ENCODE results near the gene NR4A3.

Gene NR4A3

DNA sequence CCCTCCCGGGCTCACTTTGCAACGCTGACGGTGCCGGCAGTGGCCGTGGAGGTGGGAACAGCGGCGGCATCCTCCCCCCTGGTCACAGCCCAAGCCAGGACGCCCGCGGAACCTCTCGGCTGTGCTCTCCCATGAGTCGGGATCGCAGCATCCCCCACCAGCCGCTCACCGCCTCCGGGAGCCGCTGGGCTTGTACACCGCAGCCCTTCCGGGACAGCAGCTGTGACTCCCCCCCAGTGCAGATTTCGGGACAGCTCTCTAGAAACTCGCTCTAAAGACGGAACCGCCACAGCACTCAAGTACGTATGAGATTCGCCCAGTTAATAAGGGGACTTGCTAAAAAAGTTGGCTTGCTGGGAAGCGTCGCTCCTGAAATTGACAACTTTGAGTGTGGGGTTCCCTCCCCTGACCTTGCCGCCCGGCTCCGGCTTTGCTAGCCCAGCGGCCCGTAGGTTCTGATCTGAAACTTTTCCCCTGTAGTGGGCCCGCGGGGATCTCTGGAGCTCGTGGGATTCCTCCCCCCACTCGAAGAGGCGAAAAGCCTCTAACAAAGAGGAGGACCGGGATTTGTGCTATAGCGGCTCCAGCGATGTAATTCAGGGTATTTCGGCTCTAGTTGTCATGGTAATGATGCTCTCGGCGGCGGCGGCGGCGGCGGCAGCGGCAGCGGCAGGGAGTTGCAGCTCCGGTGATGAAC, 572 bp downstream of the NR4A3 start:
- TF ChIP-seq ZBTB7A (IDR thresholded peaks at IDR 0.05; ENCODE audit: low read depth): no peak
- no peak for TF ChIP-seq TAF1 (IDR thresholded peaks at IDR 0.05; ENCODE audit: low read depth)
- no peak for TF ChIP-seq RAD21 (IDR thresholded peaks at IDR 0.05; ENCODE audit: low read depth)
- no peak for TF ChIP-seq TEAD4 (IDR thresholded peaks at IDR 0.05)
- TF ChIP-seq EP300 (IDR thresholded peaks at IDR 0.05; ENCODE audit: borderline replicate concordance): no peak
- no peak for TF ChIP-seq NFIC (IDR thresholded peaks at IDR 0.05)
- no peak for TF ChIP-seq FOXM1 (IDR thresholded peaks at IDR 0.05; ENCODE audit: borderline replicate concordance, low read depth)
- TF ChIP-seq, protein P1, sequence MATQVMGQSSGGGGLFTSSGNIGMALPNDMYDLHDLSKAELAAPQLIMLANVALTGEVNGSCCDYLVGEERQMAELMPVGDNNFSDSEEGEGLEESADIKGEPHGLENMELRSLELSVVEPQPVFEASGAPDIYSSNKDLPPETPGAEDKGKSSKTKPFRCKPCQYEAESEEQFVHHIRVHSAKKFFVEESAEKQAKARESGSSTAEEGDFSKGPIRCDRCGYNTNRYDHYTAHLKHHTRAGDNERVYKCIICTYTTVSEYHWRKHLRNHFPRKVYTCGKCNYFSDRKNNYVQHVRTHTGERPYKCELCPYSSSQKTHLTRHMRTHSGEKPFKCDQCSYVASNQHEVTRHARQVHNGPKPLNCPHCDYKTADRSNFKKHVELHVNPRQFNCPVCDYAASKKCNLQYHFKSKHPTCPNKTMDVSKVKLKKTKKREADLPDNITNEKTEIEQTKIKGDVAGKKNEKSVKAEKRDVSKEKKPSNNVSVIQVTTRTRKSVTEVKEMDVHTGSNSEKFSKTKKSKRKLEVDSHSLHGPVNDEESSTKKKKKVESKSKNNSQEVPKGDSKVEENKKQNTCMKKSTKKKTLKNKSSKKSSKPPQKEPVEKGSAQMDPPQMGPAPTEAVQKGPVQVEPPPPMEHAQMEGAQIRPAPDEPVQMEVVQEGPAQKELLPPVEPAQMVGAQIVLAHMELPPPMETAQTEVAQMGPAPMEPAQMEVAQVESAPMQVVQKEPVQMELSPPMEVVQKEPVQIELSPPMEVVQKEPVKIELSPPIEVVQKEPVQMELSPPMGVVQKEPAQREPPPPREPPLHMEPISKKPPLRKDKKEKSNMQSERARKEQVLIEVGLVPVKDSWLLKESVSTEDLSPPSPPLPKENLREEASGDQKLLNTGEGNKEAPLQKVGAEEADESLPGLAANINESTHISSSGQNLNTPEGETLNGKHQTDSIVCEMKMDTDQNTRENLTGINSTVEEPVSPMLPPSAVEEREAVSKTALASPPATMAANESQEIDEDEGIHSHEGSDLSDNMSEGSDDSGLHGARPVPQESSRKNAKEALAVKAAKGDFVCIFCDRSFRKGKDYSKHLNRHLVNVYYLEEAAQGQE (IDR thresholded peaks at IDR 0.05; ENCODE audit: low read depth): no peak
- TF ChIP-seq, protein P2, sequence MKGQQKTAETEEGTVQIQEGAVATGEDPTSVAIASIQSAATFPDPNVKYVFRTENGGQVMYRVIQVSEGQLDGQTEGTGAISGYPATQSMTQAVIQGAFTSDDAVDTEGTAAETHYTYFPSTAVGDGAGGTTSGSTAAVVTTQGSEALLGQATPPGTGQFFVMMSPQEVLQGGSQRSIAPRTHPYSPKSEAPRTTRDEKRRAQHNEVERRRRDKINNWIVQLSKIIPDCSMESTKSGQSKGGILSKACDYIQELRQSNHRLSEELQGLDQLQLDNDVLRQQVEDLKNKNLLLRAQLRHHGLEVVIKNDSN (IDR thresholded peaks at IDR 0.05): no peak
- TF ChIP-seq, protein P3, sequence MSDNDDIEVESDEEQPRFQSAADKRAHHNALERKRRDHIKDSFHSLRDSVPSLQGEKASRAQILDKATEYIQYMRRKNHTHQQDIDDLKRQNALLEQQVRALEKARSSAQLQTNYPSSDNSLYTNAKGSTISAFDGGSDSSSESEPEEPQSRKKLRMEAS (IDR thresholded peaks at IDR 0.05): no peak
- no peak for TF ChIP-seq CREB1 (IDR thresholded peaks at IDR 0.05; ENCODE audit: low read depth)
- TF ChIP-seq EGR1 (IDR thresholded peaks at IDR 0.05): no peak
- no peak for TF ChIP-seq CEBPB (IDR thresholded peaks at IDR 0.05)

GRCh38 chr9:99822806-99823591, 1.3 kb downstream of the NR4A3 start:
- TF ChIP-seq, protein P3 (IDR thresholded peaks at IDR 0.05): peak; percentile 62
- TF ChIP-seq TEAD4 (IDR thresholded peaks at IDR 0.05): peak; percentile 50; the same call in 1 of the 2 replicates
- no peak for TF ChIP-seq CEBPB (IDR thresholded peaks at IDR 0.05)
- TF ChIP-seq TAF1 (IDR thresholded peaks at IDR 0.05; ENCODE audit: low read depth): no peak
- TF ChIP-seq, protein P1 (IDR thresholded peaks at IDR 0.05; ENCODE audit: low read depth): no peak
- peak; percentile 19; the same call in 1 of the 2 replicates for TF ChIP-seq CREB1 (IDR thresholded peaks at IDR 0.05; ENCODE audit: low read depth)
- 0 out of 2 replicates have a peak, but pooled peaks have one; percentile 13 for TF ChIP-seq ZBTB7A (IDR thresholded peaks at IDR 0.05; ENCODE audit: low read depth)
- 0 out of 2 replicates have a peak, but pooled peaks have one; percentile 17 for TF ChIP-seq YY1 (IDR thresholded peaks at IDR 0.05; ENCODE audit: low read depth)

GRCh38 chr9:99823681-99824377, 2.1 kb downstream of the NR4A3 start:
- peak; percentile 79 for TF ChIP-seq EGR1 (IDR thresholded peaks at IDR 0.05)
- no peak for TF ChIP-seq ZBTB7A (IDR thresholded peaks at IDR 0.05; ENCODE audit: low read depth)
- TF ChIP-seq, protein P2 (IDR thresholded peaks at IDR 0.05): no peak

DNA sequence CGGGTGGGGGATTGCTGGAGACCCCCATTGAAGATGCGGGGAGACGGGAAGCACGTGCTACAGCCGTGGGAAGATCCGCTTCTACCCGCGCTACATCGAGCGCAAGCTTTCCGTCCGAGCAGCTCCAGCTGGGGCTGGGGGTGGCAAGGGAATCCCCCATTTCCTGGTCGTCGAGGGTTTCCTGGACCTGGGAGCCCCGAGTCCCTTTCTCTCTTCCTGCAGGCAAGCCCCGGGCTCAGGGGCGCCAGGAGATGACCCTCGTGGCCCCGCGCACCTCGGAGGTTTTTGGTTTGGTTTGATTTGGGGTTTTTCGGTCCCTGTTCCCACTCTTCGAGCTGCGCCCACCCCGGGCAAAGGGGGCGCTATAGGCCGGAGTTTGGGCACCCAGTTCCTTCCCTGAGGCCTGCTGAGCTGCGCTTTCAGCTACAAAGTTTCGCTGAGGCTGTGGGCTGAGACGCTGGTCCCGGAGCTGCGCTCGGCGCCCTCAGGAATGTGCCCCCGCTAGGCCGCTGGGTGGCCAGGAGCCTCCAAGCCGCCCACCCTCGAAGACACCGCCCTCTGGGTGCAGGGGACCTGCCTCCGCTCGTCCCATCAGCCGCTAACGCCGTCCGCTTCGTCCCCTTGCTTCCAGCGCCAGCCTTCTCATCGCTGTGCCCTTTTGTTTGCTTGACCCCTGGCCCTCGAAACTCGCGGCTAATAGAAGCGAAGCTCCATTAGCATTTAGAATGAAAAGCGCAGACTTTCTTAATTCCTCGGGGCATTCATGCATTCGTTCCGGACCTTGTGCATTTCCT, 2.9 kb downstream of the NR4A3 start:
- TF ChIP-seq TAF1 (IDR thresholded peaks at IDR 0.05; ENCODE audit: low read depth): no peak
- no peak for TF ChIP-seq CEBPB (IDR thresholded peaks at IDR 0.05)
- TF ChIP-seq, protein P1 (IDR thresholded peaks at IDR 0.05; ENCODE audit: low read depth): no peak
- no peak for TF ChIP-seq TEAD4 (IDR thresholded peaks at IDR 0.05)
- TF ChIP-seq ZBTB7A (IDR thresholded peaks at IDR 0.05; ENCODE audit: low read depth): no peak
- no peak for TF ChIP-seq EP300 (IDR thresholded peaks at IDR 0.05; ENCODE audit: borderline replicate concordance)
- no peak for TF ChIP-seq TCF12 (IDR thresholded peaks at IDR 0.05; ENCODE audit: low read depth)
- TF ChIP-seq, protein P3 (IDR thresholded peaks at IDR 0.05): no peak
- TF ChIP-seq EGR1 (IDR thresholded peaks at IDR 0.05): no peak
- TF ChIP-seq YY1 (IDR thresholded peaks at IDR 0.05; ENCODE audit: low read depth): no peak
- no peak for TF ChIP-seq CREB1 (IDR thresholded peaks at IDR 0.05; ENCODE audit: low read depth)
- TF ChIP-seq FOXM1 (IDR thresholded peaks at IDR 0.05; ENCODE audit: borderline replicate concordance, low read depth): no peak
- TF ChIP-seq, protein P2 (IDR thresholded peaks at IDR 0.05): no peak
- TF ChIP-seq NFIC (IDR thresholded peaks at IDR 0.05): no peak
- no peak; the same call in 1 of the 2 replicates for TF ChIP-seq RAD21 (IDR thresholded peaks at IDR 0.05; ENCODE audit: low read depth)

Measured in Ishikawa (cell line).